Esophagus muscularis mucosa (tissue), 4 donors: ENCODE measurements around the gene SELL.

Experiments used
- EP300 ChIP-seq: sonication (generic); formaldehyde crosslinking; IDR thresholded peaks from one replicate; pipeline ENCODE4 v1.6.1; 2017; ENCODE audit warnings: antibody characterized with exemption
- POLR2A ChIP-seq: fragments of 450-650 bp; IDR thresholded peaks from one replicate; pipeline ENCODE4 v1.6.1; 2017; ENCODE audit warnings: antibody characterized with exemption, moderate library complexity, mild to moderate bottlenecking, low read depth
- POLR2AphosphoS5 ChIP-seq, 2 donors: sonication (generic); formaldehyde crosslinking; IDR thresholded peaks; one replicate each; pipeline ENCODE4 v1.6.1; 2017; ENCODE audit warnings: antibody characterized with exemption in 2 of 2
- TF ChIP-seq, protein P1 (sequence below), 3 experiments: fragments of 200-600 bp in 2 of 3; fragments of 450-650 bp in 1 of 3; sonication (generic) in 2 of 3; IDR thresholded peaks; one replicate each; pipeline ENCODE4 v1.5.1; 2017 to 2019; ENCODE audit warnings: antibody characterized with exemption in 3 of 3, mild to moderate bottlenecking in 2 of 3, moderate library complexity in 1 of 3

DNA sequence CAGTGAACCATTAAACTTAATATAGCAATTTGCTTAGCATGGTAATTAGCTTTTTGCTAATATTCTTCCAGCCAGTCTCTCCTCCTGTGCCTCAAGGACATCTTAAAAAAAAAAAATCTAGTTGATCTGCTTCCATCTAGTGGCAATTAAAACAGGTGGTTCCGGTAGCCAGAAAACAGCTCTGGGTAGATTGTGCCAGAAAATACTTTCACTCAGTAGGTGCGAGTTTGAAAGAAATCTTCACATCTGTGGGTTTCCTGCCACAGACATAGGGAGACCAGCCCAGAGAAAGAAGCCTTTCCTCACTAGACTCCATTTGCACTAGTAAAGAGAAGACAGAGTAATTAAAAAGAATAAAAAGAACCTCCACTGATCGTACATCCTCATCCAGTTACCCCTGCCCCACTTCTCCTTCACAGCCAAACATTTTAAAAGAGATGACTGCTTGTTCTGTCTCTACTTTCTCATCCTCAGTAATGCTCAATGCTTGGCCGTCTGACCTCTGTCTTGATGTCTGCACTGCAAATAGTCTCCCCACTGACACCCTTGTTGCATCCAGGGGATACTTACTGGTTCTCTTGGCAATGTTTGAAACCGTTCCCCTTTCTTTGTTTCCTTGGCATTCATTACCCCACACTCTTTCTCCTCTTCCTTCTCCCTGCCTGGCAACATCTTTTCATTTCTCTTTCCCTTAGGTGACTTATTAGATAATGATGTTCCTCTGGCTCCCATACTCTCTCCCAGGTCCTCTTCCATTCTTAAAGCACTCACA lies 16.9 kb downstream of the SELL start:
- TF ChIP-seq, protein P1, sequence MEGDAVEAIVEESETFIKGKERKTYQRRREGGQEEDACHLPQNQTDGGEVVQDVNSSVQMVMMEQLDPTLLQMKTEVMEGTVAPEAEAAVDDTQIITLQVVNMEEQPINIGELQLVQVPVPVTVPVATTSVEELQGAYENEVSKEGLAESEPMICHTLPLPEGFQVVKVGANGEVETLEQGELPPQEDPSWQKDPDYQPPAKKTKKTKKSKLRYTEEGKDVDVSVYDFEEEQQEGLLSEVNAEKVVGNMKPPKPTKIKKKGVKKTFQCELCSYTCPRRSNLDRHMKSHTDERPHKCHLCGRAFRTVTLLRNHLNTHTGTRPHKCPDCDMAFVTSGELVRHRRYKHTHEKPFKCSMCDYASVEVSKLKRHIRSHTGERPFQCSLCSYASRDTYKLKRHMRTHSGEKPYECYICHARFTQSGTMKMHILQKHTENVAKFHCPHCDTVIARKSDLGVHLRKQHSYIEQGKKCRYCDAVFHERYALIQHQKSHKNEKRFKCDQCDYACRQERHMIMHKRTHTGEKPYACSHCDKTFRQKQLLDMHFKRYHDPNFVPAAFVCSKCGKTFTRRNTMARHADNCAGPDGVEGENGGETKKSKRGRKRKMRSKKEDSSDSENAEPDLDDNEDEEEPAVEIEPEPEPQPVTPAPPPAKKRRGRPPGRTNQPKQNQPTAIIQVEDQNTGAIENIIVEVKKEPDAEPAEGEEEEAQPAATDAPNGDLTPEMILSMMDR (IDR thresholded peaks at IDR 0.05), result no peak
- TF ChIP-seq POLR2A (no peak), POLR2AphosphoS5 (IDR thresholded peaks at IDR 0.05) (no peak), EP300 (no peak)
